Thyroid gland (tissue), 4 donors: ENCODE results near the gene SH3BP1.

ENCODE experiments used
- CTCF ChIP-seq, 6 experiments: fragments of 200-600 bp in 3 of 6; fragments of 450-650 bp in 3 of 6; sonication (generic) in 3 of 6; IDR thresholded peaks; one replicate each; pipeline ENCODE4 v1.5.1; 2016 to 2019; ENCODE audit warnings: antibody characterized with exemption in 6 of 6, mild to moderate bottlenecking in 2 of 6, inconsistent platforms in 1 of 6, moderate library complexity in 1 of 6
- POLR2A ChIP-seq, 2 donors: fragments of 450-650 bp; IDR thresholded peaks; one replicate each; pipeline ENCODE4 v1.6.1; 2017; ENCODE audit warnings: antibody characterized with exemption in 2 of 2, mild to moderate bottlenecking in 2 of 2, moderate library complexity in 1 of 2

DNA sequence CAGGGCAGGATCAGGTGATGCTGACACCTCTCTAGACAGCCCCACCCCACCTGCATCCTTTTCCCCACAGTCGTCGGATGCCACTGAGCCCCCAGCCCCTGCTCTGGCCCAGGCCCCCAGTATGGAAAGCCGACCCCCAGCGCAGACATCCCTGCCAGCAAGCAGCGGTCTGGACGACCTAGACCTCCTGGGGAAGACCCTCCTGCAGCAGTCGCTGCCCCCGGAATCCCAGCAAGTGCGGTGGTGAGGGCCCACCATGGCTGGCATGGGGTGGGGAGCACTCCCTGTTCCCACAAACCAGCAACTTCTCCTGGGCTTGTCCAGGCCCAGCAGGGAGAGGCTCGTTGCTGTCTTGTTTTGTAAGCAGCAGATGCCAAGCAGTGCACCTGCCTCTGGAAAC lies 9.5 kb upstream of the SH3BP1 start:
- TF ChIP-seq POLR2A (IDR thresholded peaks at IDR 0.05) (no peak), CTCF (IDR thresholded peaks at IDR 0.05) (no peak)
